WTC11 (cell line): ENCODE results near the gene BTBD9. TPM values are rescaled to one million over a fixed set of nuclear protein-coding genes. Genes with fewer than 3 reads are reported as not detected.

Source experiments
- ATAC-seq: fragments of 200-7000 bp; cut with Tn5 transposase; 2 replicates; pipeline ENCODE4 v1.10.0; 2021; ENCODE audit warnings: mild to moderate bottlenecking, moderate library complexity
- CTCF ChIA-PET: fragments of 300-600 bp; sonication (Branson Sonifier 250); formaldehyde crosslinking; loops from one replicate; lab custom pipeline; 2021; ENCODE audit warnings: antibody characterized with exemption; lab: Charles Lee
- POLR2A ChIA-PET: fragments of 350-600 bp; sonication (Branson Sonifier 250); formaldehyde crosslinking; loops from one replicate; lab custom pipeline; 2021; ENCODE audit warnings: antibody characterized with exemption; lab: Charles Lee
- DNase-seq: peaks from one replicate; pipeline ENCODE4 v3.0.0; 2021; ENCODE audit warnings: low spot score
- H3K27ac Mint-ChIP-seq: 2 replicates; pipeline ENCODE4 v1.8.0; 2021; ENCODE audit warnings: mixed read lengths
- H3K27me3 Mint-ChIP-seq: 2 replicates; pipeline ENCODE4 v1.8.0; 2021; ENCODE audit warnings: low read depth, mild to moderate bottlenecking, moderate library complexity, mixed read lengths
- H3K36me3 Mint-ChIP-seq: 2 replicates; pipeline ENCODE4 v1.8.0; 2021; ENCODE audit warnings: mixed read lengths
- H3K4me1 Mint-ChIP-seq: 2 replicates; pipeline ENCODE4 v1.8.0; 2022; ENCODE audit warnings: mixed read lengths
- H3K4me3 Mint-ChIP-seq: 2 replicates; pipeline ENCODE4 v1.8.0; 2021; ENCODE audit warnings: mild to moderate bottlenecking, moderate library complexity, mixed read lengths
- H3K9me3 Mint-ChIP-seq: 2 replicates; pipeline ENCODE4 v1.8.0; 2021; ENCODE audit warnings: mixed read lengths
- AR ChIP-seq: fragments of 250-450 bp; sonication (Bioruptor Pico); IDR thresholded peaks from 2 replicates; pipeline ENCODE4 v1.9.0; 2021; ENCODE audit warnings: mild to moderate bottlenecking
- ATF2 ChIP-seq: sonication (generic); formaldehyde crosslinking; IDR thresholded peaks from 2 replicates; pipeline ENCODE4 v1.8.1; 2022; ENCODE audit warnings: low read depth, missing genetic modification reagents, borderline replicate concordance
- ATF3 ChIP-seq: sonication (generic); formaldehyde crosslinking; conservative IDR thresholded peaks from 2 replicates; pipeline ENCODE4 v1.8.1; 2022; ENCODE audit warnings: mild to moderate bottlenecking, missing genetic modification reagents
- CDX4 ChIP-seq: fragments of 250-450 bp; sonication (Bioruptor Pico); IDR thresholded peaks from 2 replicates; pipeline ENCODE4 v1.9.0; 2021; ENCODE audit warnings: moderate library complexity, mild to moderate bottlenecking, inconsistent platforms, borderline replicate concordance
- EMX1 ChIP-seq: fragments of 250-450 bp; sonication (Bioruptor Pico); IDR thresholded peaks from 2 replicates; pipeline ENCODE4 v1.8.0; 2021; ENCODE audit warnings: mild to moderate bottlenecking
- ERG ChIP-seq: fragments of 250-450 bp; sonication (Bioruptor Pico); IDR thresholded peaks from 2 replicates; pipeline ENCODE4 v1.8.0; 2021; ENCODE audit warnings: mild to moderate bottlenecking
- FOXP1 ChIP-seq: sonication (generic); formaldehyde crosslinking; IDR thresholded peaks from 2 replicates; pipeline ENCODE4 v1.8.0; 2022; ENCODE audit warnings: missing genetic modification reagents, mild to moderate bottlenecking, moderate library complexity, borderline replicate concordance
- FOXP4 ChIP-seq: sonication (generic); formaldehyde crosslinking; IDR thresholded peaks from 2 replicates; pipeline ENCODE4 v1.8.0; 2022; ENCODE audit warnings: mild to moderate bottlenecking, missing genetic modification reagents
- GRHL2 ChIP-seq: fragments of 250-450 bp; sonication (Bioruptor Pico); IDR thresholded peaks from 2 replicates; pipeline ENCODE4 v1.8.0; 2022; ENCODE audit warnings: mild to moderate bottlenecking, moderate library complexity; ENCODE audit not compliant: insufficient replicate concordance, severe bottlenecking
- KAT7 ChIP-seq: sonication (generic); formaldehyde crosslinking; IDR thresholded peaks from 2 replicates; pipeline ENCODE4 v1.8.1; 2023; ENCODE audit warnings: missing genetic modification reagents, mild to moderate bottlenecking, borderline replicate concordance
- NFYB ChIP-seq: sonication (generic); formaldehyde crosslinking; conservative IDR thresholded peaks from 2 replicates; pipeline ENCODE4 v1.8.0; 2022; ENCODE audit warnings: low read depth, missing genetic modification reagents
- OVOL2 ChIP-seq: fragments of 250-450 bp; sonication (Bioruptor Pico); IDR thresholded peaks from 2 replicates; pipeline ENCODE4 v1.9.0; 2021; ENCODE audit warnings: mild to moderate bottlenecking, borderline replicate concordance
- PREB ChIP-seq: sonication (generic); formaldehyde crosslinking; IDR thresholded peaks from 2 replicates; pipeline ENCODE4 v1.8.1; 2022; ENCODE audit warnings: mild to moderate bottlenecking, missing genetic modification reagents, moderate library complexity, borderline replicate concordance
- RORB ChIP-seq: fragments of 250-450 bp; sonication (Bioruptor Pico); IDR thresholded peaks from 2 replicates; pipeline ENCODE4 v1.9.0; 2021; ENCODE audit warnings: mild to moderate bottlenecking
- SMAD3 ChIP-seq: sonication (generic); formaldehyde crosslinking; IDR thresholded peaks from 2 replicates; pipeline ENCODE4 v1.8.0; 2022; ENCODE audit warnings: missing genetic modification reagents, mild to moderate bottlenecking, borderline replicate concordance
- TP53 ChIP-seq: sonication (generic); formaldehyde crosslinking; IDR thresholded peaks from 2 replicates; pipeline ENCODE4 v1.8.1; 2023; ENCODE audit warnings: mild to moderate bottlenecking, missing genetic modification reagents
- USF2 ChIP-seq: sonication (generic); formaldehyde crosslinking; IDR thresholded peaks from 2 replicates; pipeline ENCODE4 v1.8.1; 2023; ENCODE audit warnings: mild to moderate bottlenecking, missing genetic modification reagents, moderate library complexity
- ZMAT4 ChIP-seq: fragments of 250-450 bp; sonication (Bioruptor Pico); IDR thresholded peaks from 2 replicates; pipeline ENCODE4 v1.9.0; 2021; ENCODE audit warnings: mild to moderate bottlenecking
- ZNF281 ChIP-seq: sonication (generic); formaldehyde crosslinking; IDR thresholded peaks from 2 replicates; pipeline ENCODE4 v1.8.0; 2023; ENCODE audit warnings: mild to moderate bottlenecking, missing genetic modification reagents
- ZNF423 ChIP-seq: fragments of 250-450 bp; sonication (Bioruptor Pico); IDR thresholded peaks from 2 replicates; pipeline ENCODE4 v2.1.2; 2022; ENCODE audit warnings: mild to moderate bottlenecking, moderate library complexity
- ZNF671 ChIP-seq: fragments of 250-450 bp; sonication (Bioruptor Pico); IDR thresholded peaks from 2 replicates; pipeline ENCODE4 v1.8.0; 2021; ENCODE audit warnings: mild to moderate bottlenecking
- total RNA-seq: library from RNA; stranded (reverse); gene quantifications from 3 replicates; pipeline ENCODE4 v1.2.3, GENCODE V29; 2021

The BTBD9 gene
- total RNA-seq, 1 experiment from 2014 or later, result 4.2 TPM

GRCh38 chr6:38194589-38194988 is 445.1 kb downstream of the BTBD9 start:
- CTCF ChIA-PET, result interaction anchor here (2.7 kb wide), 2 partner anchors 15 to 299 kb away, joined by 6 to 13 read pairs; no protein-coding TSS in a partner anchor
- H3K27ac Mint-ChIP-seq, result no peak overlapping the region
- H3K4me3 Mint-ChIP-seq, result no peak overlapping the region
- TF ChIP-seq PREB (CRISPR knock-in tag) (no peak), OVOL2 (CRISPR knock-in tag) (no peak), USF2 (CRISPR knock-in tag) (no peak), FOXP1 (no peak), ZNF281 (CRISPR knock-in tag) (no peak), TP53 (CRISPR knock-in tag) (no peak), ZNF423 (CRISPR knock-in tag) (no peak), CDX4 (CRISPR knock-in tag) (no peak), GRHL2 (CRISPR knock-in tag) (no peak), ZNF671 (CRISPR knock-in tag) (no peak)
- DNase-seq (no peak), ATAC-seq (no peak)
- H3K36me3 Mint-ChIP-seq, result no peaks in the 10 kb centered on the region
- no peaks in the 10 kb centered on the region; the same call in 1 of the 2 replicates for H3K27me3 Mint-ChIP-seq
- peaks cover 35% of the 10 kb centered on the region for H3K4me1 Mint-ChIP-seq
- POLR2A ChIA-PET, result interaction anchor here (0.6 kb wide), 1 partner anchor 18 kb away, joined by 3 read pairs; no protein-coding TSS in a partner anchor
- H3K9me3 Mint-ChIP-seq, result no peaks in the 10 kb centered on the region

- H3K4me1 Mint-ChIP-seq, result peaks cover 35% of the 10 kb centered on the region
- H3K27me3 Mint-ChIP-seq, result no peaks in the 10 kb centered on the region; the same call in 1 of the 2 replicates
- H3K36me3 Mint-ChIP-seq, result no peaks in the 10 kb centered on the region
- no peak overlapping the region for H3K27ac Mint-ChIP-seq
- ATAC-seq (no peak), DNase-seq (no peak)
- no peaks in the 10 kb centered on the region for H3K9me3 Mint-ChIP-seq
- POLR2A ChIA-PET, result interaction anchor here (0.6 kb wide), 1 partner anchor 19 kb away, joined by 3 read pairs; no protein-coding TSS in a partner anchor
- no peak overlapping the region for H3K4me3 Mint-ChIP-seq
- CTCF ChIA-PET, result interaction anchor here (2.7 kb wide), 2 partner anchors 14 to 300 kb away, joined by 6 to 13 read pairs; no protein-coding TSS in a partner anchor
- no peak for TF ChIP-seq NFYB (CRISPR knock-in tag)
- no peak for TF ChIP-seq RORB
- TF ChIP-seq AR (CRISPR knock-in tag), result no peak
- TF ChIP-seq FOXP4 (CRISPR knock-in tag), result no peak
- TF ChIP-seq ATF3 (CRISPR knock-in tag), result no peak
- TF ChIP-seq KAT7, result no peak
- no peak for TF ChIP-seq SMAD3 (CRISPR knock-in tag)
- no peak for TF ChIP-seq EMX1 (CRISPR knock-in tag)
- TF ChIP-seq ZMAT4, result no peak
- TF ChIP-seq ATF2 (CRISPR knock-in tag), result no peak
- no peak for TF ChIP-seq ERG
Observed at GRCh38 chr6:38194282-38194572, 445.5 kb downstream of the BTBD9 start.
